Vagina (tissue), 2 donors: ENCODE measurements around the gene KCTD16. TPM values are rescaled to one million over a fixed set of nuclear protein-coding genes. Genes with fewer than 3 reads are reported as not detected.

Source experiments
- DNase-seq, 2 donors: peaks; one replicate each; pipeline ENCODE4 v3.0.0-alpha.2; 2017; ENCODE audit errors: extremely low spot score in 2 of 2
- H3K27ac ChIP-seq: fragments of 200-600 bp; sonication (generic); one replicate; pipeline ENCODE4 v1.5.1; 2019
- H3K27me3 ChIP-seq: fragments of 200-600 bp; sonication (generic); one replicate; pipeline ENCODE4 v1.5.1; 2019
- H3K36me3 ChIP-seq, 2 donors: fragments of 200-600 bp; sonication (generic); one replicate each; pipeline ENCODE4 v1.5.1; 2017 to 2019
- H3K4me1 ChIP-seq: fragments of 200-600 bp; sonication (generic); one replicate; pipeline ENCODE4 v1.5.1; 2019
- H3K4me3 ChIP-seq, 2 donors: fragments of 200-600 bp; sonication (generic); 1 replicate in 1 of 2; 2 replicates in 1 of 2; pipeline ENCODE4 v1.5.1; 2016 to 2019
- H3K9me3 ChIP-seq: fragments of 200-600 bp; sonication (generic); one replicate; pipeline ENCODE4 v1.5.1; 2019
- CTCF ChIP-seq, 3 experiments: fragments of 450-650 bp in 2 of 3; fragments of 200-600 bp in 1 of 3; sonication (generic) in 1 of 3; IDR thresholded peaks; one replicate each; pipeline ENCODE4 v1.5.1; 2017 to 2019; ENCODE audit warnings: antibody characterized with exemption in 3 of 3, mild to moderate bottlenecking in 2 of 3, moderate library complexity in 2 of 3
- POLR2A ChIP-seq, 2 donors: fragments of 450-650 bp; IDR thresholded peaks; one replicate each; pipeline ENCODE4 v1.6.1; 2017; ENCODE audit warnings: antibody characterized with exemption in 2 of 2, mild to moderate bottlenecking in 2 of 2, moderate library complexity in 2 of 2
- POLR2AphosphoS5 ChIP-seq, 2 donors: sonication (generic); formaldehyde crosslinking; IDR thresholded peaks; one replicate each; pipeline ENCODE4 v1.9.0; 2017; ENCODE audit warnings: antibody characterized with exemption in 2 of 2, mild to moderate bottlenecking in 2 of 2, low read depth in 1 of 2; ENCODE audit not compliant: insufficient read depth in 1 of 2
- intact Hi-C: fragments of 100-400 bp; cut with DNase I; formaldehyde crosslinking; loops from one replicate; pipeline ENCODE4 v1.15.1; 2023
- total RNA-seq: library from RNA; depleted of rRNA; stranded (reverse); fragments of >200 nt; gene quantifications from one replicate; pipeline ENCODE4 v1.2.3, GENCODE V29; 2016

KCTD16 gene
- total RNA-seq, 1 donor from 2014 or later, result 0.25 TPM

GRCh38 chr5:144336191-144336961 lies 165.7 kb downstream of the KCTD16 start:
- no peak for TF ChIP-seq POLR2A (IDR thresholded peaks at IDR 0.05)
- no peak for TF ChIP-seq POLR2AphosphoS5 (IDR thresholded peaks at IDR 0.05; ENCODE audit: insufficient read depth in 1 of 2, low read depth in 1 of 2)
- TF ChIP-seq CTCF (IDR thresholded peaks at IDR 0.05), result no peak
- intact Hi-C loops, result no loop called here
- H3K36me3 ChIP-seq, result no peaks in the 10 kb centered on the region

DNA sequence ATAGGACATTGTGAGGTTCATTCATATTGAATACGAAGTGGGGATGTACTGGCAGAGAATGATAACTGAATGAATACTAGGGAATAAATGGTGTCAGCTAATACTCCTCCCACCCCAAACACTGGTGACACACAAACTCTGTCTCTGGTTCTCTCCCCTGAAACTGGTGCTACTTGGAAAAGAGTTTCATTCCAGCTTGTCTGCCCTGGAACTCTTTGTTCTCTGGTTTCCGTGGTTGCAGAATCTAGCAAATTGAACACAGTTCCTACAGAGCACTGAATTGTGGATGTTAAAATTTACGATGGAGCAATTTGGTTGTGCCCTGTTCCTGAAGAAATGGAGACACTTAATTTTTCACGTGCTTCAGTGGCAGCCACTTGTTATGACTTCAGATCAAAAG lies 181.7 kb downstream of the KCTD16 start:
- Histone ChIP-seq H3K36me3 (no peaks in the 10 kb centered on the region), H3K4me1 (no peaks in the 10 kb centered on the region), H3K9me3 (no peaks in the 10 kb centered on the region), H3K27me3 (no peaks in the 10 kb centered on the region), H3K27ac (no peak overlapping the region), H3K4me3 (no peak overlapping the region)
- no peak for DNase-seq
- intact Hi-C loops, result no loop called here
- no peak for TF ChIP-seq CTCF (IDR thresholded peaks at IDR 0.05)
- no peak for TF ChIP-seq POLR2AphosphoS5 (IDR thresholded peaks at IDR 0.05; ENCODE audit: insufficient read depth in 1 of 2, low read depth in 1 of 2)
- TF ChIP-seq POLR2A (IDR thresholded peaks at IDR 0.05), result no peak

More at GRCh38 chr5:144336191-144336961, 165.7 kb downstream of the KCTD16 start:
- H3K27me3 ChIP-seq, result no peaks in the 10 kb centered on the region
- no peak overlapping the region for H3K4me3 ChIP-seq
- H3K9me3 ChIP-seq, result no peaks in the 10 kb centered on the region
- no peaks in the 10 kb centered on the region for H3K4me1 ChIP-seq
- H3K27ac ChIP-seq, result no peak overlapping the region
- DNase-seq, result no peak

DNA sequence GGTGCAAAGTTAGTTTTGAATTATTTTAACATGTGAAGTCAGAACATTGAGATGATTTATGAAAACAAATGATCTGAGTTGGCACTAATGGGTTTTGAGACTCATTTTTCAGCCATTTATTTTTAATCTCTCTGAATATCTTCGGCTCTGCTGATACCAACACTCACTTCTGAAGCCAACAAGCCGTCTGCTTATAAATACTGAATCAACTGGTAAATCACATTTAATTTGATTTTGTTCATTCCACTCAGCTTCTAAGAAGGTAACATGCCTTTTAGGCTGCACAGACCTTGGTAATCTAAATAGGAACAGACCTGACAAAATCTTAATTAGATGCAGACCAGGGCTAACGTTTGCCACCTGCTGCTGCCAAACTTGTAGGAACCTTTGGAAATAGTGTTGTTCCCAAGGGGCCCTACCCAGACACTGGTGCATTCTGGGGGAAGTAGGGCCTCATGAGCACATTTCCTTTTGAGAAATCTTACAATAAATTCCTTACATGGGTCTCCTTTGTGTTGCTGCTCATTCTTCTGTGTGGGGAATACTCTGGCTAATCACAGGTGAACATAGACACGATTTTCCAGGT lies 182.2 kb downstream of the KCTD16 start:
- TF ChIP-seq POLR2AphosphoS5 (IDR thresholded peaks at IDR 0.05; ENCODE audit: insufficient read depth in 1 of 2, low read depth in 1 of 2) (no peak), CTCF (IDR thresholded peaks at IDR 0.05) (no peak), POLR2A (IDR thresholded peaks at IDR 0.05) (no peak)
- H3K27me3 ChIP-seq, result no peaks in the 10 kb centered on the region
- H3K27ac ChIP-seq, result no peak overlapping the region
- H3K4me3 ChIP-seq, result no peak overlapping the region
- no peaks in the 10 kb centered on the region for H3K36me3 ChIP-seq
- DNase-seq, result no peak
- intact Hi-C loops, result no loop called here
- H3K4me1 ChIP-seq, result no peaks in the 10 kb centered on the region
- H3K9me3 ChIP-seq, result no peaks in the 10 kb centered on the region

GRCh38 chr5:144356489-144356888 lies 185.8 kb downstream of the KCTD16 start:
- DNase-seq, result no peak
- no peak overlapping the region for H3K4me3 ChIP-seq
- H3K27me3 ChIP-seq, result no peaks in the 10 kb centered on the region
- H3K27ac ChIP-seq, result no peak overlapping the region
- TF ChIP-seq POLR2AphosphoS5 (IDR thresholded peaks at IDR 0.05; ENCODE audit: insufficient read depth in 1 of 2, low read depth in 1 of 2), result no peak
- TF ChIP-seq CTCF (IDR thresholded peaks at IDR 0.05), result no peak
- no peak for TF ChIP-seq POLR2A (IDR thresholded peaks at IDR 0.05)
- H3K36me3 ChIP-seq, result no peaks in the 10 kb centered on the region
- no peaks in the 10 kb centered on the region for H3K4me1 ChIP-seq
- no peaks in the 10 kb centered on the region for H3K9me3 ChIP-seq
- intact Hi-C loops, result no loop called here

DNA sequence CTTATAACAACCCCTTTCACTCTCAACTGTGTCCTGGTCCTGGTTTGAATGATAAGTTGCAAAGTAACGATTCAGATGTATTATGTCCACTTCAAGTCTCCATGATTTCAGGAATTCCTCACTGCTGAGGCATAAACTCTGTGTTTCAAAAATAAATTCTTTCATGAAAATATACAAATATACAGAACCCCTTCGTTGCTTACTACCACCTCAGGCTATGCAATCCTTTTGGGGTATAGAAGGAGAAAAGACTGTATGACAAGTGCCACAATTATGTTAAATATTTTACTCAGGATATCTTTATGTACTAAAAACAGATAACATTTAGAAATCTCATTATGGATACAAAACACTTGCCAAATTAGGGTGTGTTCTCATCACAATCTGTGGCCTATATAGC lies 190.7 kb downstream of the KCTD16 start:
- Histone ChIP-seq H3K27ac (no peak overlapping the region), H3K27me3 (no peaks in the 10 kb centered on the region), H3K9me3 (no peaks in the 10 kb centered on the region), H3K4me3 (no peak overlapping the region), H3K36me3 (no peaks in the 10 kb centered on the region), H3K4me1 (no peaks in the 10 kb centered on the region)
- intact Hi-C loops, result no loop called here
- TF ChIP-seq POLR2A (IDR thresholded peaks at IDR 0.05) (no peak), POLR2AphosphoS5 (IDR thresholded peaks at IDR 0.05; ENCODE audit: insufficient read depth in 1 of 2, low read depth in 1 of 2) (no peak), CTCF (IDR thresholded peaks at IDR 0.05) (no peak)
- no peak for DNase-seq
